ENCODE measurements around the gene MTCP1. TPM values are rescaled to one million over a fixed set of nuclear protein-coding genes. Genes with fewer than 3 reads are reported as not detected.

The MTCP1 gene
- total RNA-seq (10 to 100 TPM; 10.7 to 16.5 TPM), polyA plus RNA-seq (10 to 100 TPM in 1 of 2 donors, 1 to 10 TPM in 1; 7.6 to 60.2 TPM)
- long read RNA-seq, donor 1, partial matches to known transcripts: 5 of 10 reads
- long read RNA-seq, donor 1, other reads (novel, unspliced or antisense): 5 of 10 reads
- long read RNA-seq, donor 2, partial matches to known transcripts: 11 of 16 reads
- long read RNA-seq, donor 2, other reads (novel, unspliced or antisense): 5 of 16 reads
- long read RNA-seq, donor 3, partial matches to known transcripts: 10 of 15 reads
- long read RNA-seq, donor 3, other reads (novel, unspliced or antisense): 5 of 15 reads
- long read RNA-seq, donor 4: 0 reads
- long read RNA-seq, donor 5, partial matches to known transcripts: 0 of 1 reads
- long read RNA-seq, donor 5, other reads (novel, unspliced or antisense): 0 of 1 reads

- H3K4me1 ChIP-seq (ENCODE audit: control insufficient read depth in 5 of 5, insufficient read depth in 5 of 5, low read length in 5 of 5): peaks cover 0 to 5% (median 3%) of the 10 kb centered on the region in 5 donors
- peak within 1 kb of the TSS; percentile 64 for H3K4me3 ChIP-seq
- H3K9me3 ChIP-seq (ENCODE audit: control insufficient read depth in 4 of 4, insufficient read depth in 3 of 4, low read length in 3 of 4): no peaks in the 10 kb centered on the region
- H3K9ac ChIP-seq (ENCODE audit: insufficient read depth in 1 of 2, low read length in 2 of 2): peak within 1 kb of the TSS; percentile 59 to 81
- WGBS, 2 donors: 0 to 34% methylated on average over 11 to 81 of the region's 81 CpGs
- TF ChIP-seq, protein P1, sequence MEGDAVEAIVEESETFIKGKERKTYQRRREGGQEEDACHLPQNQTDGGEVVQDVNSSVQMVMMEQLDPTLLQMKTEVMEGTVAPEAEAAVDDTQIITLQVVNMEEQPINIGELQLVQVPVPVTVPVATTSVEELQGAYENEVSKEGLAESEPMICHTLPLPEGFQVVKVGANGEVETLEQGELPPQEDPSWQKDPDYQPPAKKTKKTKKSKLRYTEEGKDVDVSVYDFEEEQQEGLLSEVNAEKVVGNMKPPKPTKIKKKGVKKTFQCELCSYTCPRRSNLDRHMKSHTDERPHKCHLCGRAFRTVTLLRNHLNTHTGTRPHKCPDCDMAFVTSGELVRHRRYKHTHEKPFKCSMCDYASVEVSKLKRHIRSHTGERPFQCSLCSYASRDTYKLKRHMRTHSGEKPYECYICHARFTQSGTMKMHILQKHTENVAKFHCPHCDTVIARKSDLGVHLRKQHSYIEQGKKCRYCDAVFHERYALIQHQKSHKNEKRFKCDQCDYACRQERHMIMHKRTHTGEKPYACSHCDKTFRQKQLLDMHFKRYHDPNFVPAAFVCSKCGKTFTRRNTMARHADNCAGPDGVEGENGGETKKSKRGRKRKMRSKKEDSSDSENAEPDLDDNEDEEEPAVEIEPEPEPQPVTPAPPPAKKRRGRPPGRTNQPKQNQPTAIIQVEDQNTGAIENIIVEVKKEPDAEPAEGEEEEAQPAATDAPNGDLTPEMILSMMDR (IDR thresholded peaks at IDR 0.05; ENCODE audit: control extremely low read depth, extremely low read depth): no peak
- ATAC-seq (ENCODE audit: insufficient read depth, low FRiP score) (peak; percentile 95), DNase-seq (peak; percentile 82 to 87 (median 86))
- no peaks in the 10 kb centered on the region for H3K27me3 ChIP-seq (ENCODE audit: control insufficient read depth in 3 of 3, insufficient read depth in 3 of 3, low read length in 2 of 3)
- H3K36me3 ChIP-seq (ENCODE audit: control insufficient read depth in 4 of 4, insufficient read depth in 4 of 4, low read length in 4 of 4): peaks cover 0 to 7% (median 1%) of the 10 kb centered on the region in 4 donors
- H3K27ac ChIP-seq (ENCODE audit: low read depth in 1 of 2, low read length in 1 of 2): peak within 1 kb of the TSS; percentile 88 to 92
Observed at GRCh38 chrX:155070975-155071693, at the start of gene MTCP1, which contains the start of the genes BRCC3 and CMC4. Gene MTCP1 (minus strand): TSS chrX:155071136. CDS start chrX:155066010, 5,126 bp downstream. Gene BRCC3 (plus strand): TSS chrX:155071508. CDS start chrX:155071528, 20 bp downstream. Gene CMC4 (minus strand): TSS chrX:155071136. CDS start chrX:155064023, 7,113 bp downstream.

DNA sequence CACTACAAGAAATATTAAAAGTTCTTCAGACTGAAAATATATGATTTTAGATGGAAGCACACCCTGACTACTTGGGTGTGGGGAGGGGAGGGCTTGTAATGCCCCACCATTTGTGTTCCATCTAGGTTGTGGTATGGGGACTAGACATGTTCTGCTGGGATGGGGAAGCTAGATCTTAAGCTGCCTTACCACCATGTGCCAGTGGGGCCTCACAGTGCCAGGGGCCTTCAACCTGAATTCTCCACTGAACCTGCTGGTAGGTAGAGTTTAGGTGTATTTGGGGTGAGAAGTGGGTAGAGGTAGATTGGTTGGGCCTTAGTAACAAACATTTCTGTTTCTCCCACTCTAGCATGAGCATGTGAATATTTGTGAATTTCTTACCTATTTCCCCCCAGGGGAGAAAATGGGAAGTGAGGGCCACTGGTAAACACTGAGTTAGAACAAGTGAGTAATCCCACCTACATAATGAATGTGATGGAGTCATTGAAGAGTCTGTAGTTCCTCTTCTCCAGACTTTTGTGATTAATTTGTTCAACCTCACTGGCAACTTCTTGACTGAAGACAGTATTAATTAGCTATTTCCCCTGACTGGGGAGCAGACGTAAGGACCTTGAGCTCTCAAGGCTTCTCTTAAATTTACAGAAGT, 44.4 kb upstream of the MTCP1 start:
- WGBS, 2 donors: 79 to 93% methylated on average over 1 of the region's 1 CpG

GRCh38 chrX:155113097-155113496, 42.2 kb upstream of the MTCP1 start:
- Histone ChIP-seq H3K4me3 (no peak overlapping the region), H3K9ac (ENCODE audit: insufficient read depth in 1 of 2, low read length in 2 of 2) (no peak overlapping the region), H3K9me3 (ENCODE audit: control insufficient read depth in 4 of 4, insufficient read depth in 3 of 4, low read length in 3 of 4) (peaks cover 0 to 3% (median 0%) of the 10 kb centered on the region in 4 donors), H3K27ac (ENCODE audit: low read depth in 1 of 2, low read length in 1 of 2) (no peak overlapping the region), H3K36me3 (ENCODE audit: control insufficient read depth in 4 of 4, insufficient read depth in 4 of 4, low read length in 4 of 4) (peaks cover 0 to 6% (median 2%) of the 10 kb centered on the region in 4 donors), H3K27me3 (ENCODE audit: control insufficient read depth in 3 of 3, insufficient read depth in 3 of 3, low read length in 2 of 3) (no peaks in the 10 kb centered on the region), H3K4me1 (ENCODE audit: control insufficient read depth in 5 of 5, insufficient read depth in 5 of 5, low read length in 5 of 5) (peaks cover 0 to 1% (median 0%) of the 10 kb centered on the region in 5 donors)
- DNase-seq: no peak
- TF ChIP-seq, protein P1 (IDR thresholded peaks at IDR 0.05; ENCODE audit: control extremely low read depth, extremely low read depth): no peak
- 87 to 95% methylated on average over 4 of the region's 4 CpGs for WGBS, 2 donors
- no peak for ATAC-seq (ENCODE audit: insufficient read depth, low FRiP score)

More for the DNA sequence above, 44.4 kb upstream of the MTCP1 start:
- no peak for ATAC-seq (ENCODE audit: insufficient read depth, low FRiP score)
- H3K9me3 ChIP-seq (ENCODE audit: control insufficient read depth in 4 of 4, insufficient read depth in 3 of 4, low read length in 3 of 4): peaks cover 0 to 3% (median 0%) of the 10 kb centered on the region in 4 donors
- no peak for DNase-seq
- no peak overlapping the region for H3K4me3 ChIP-seq
- TF ChIP-seq, protein P1 (IDR thresholded peaks at IDR 0.05; ENCODE audit: control extremely low read depth, extremely low read depth): no peak
- H3K9ac ChIP-seq (ENCODE audit: insufficient read depth in 1 of 2, low read length in 2 of 2): no peak overlapping the region
- peaks cover 0 to 1% (median 0%) of the 10 kb centered on the region in 5 donors for H3K4me1 ChIP-seq (ENCODE audit: control insufficient read depth in 5 of 5, insufficient read depth in 5 of 5, low read length in 5 of 5)
- H3K36me3 ChIP-seq (ENCODE audit: control insufficient read depth in 4 of 4, insufficient read depth in 4 of 4, low read length in 4 of 4): peaks cover 0 to 6% (median 3%) of the 10 kb centered on the region in 4 donors
- H3K27ac ChIP-seq (ENCODE audit: low read depth in 1 of 2, low read length in 1 of 2): no peak overlapping the region
- H3K27me3 ChIP-seq (ENCODE audit: control insufficient read depth in 3 of 3, insufficient read depth in 3 of 3, low read length in 2 of 3): no peaks in the 10 kb centered on the region

All from lung (tissue), 16 donors.